Measurements from ENCODE around the gene MEMO1. TPM values are rescaled to one million over a fixed set of nuclear protein-coding genes. Genes with fewer than 3 reads are reported as not detected.
"Not testable (repeated sequence)": the region's sequence is repeated elsewhere in the genome, so short reads cannot be mapped to it uniquely, and the experiment has no call there.

The MEMO1 gene
- total RNA-seq, 2 donors from 2014 or later: 5.6 to 13.2 TPM

GRCh38 chr2:31958140-31958717 is 52.6 kb downstream of the MEMO1 start:
- intact Hi-C loops (cut with DNase I): no loop called here
- Histone ChIP-seq H3K9me3 (no peaks in the 10 kb centered on the region), H3K27ac (no peak overlapping the region), H3K27me3 (no peaks in the 10 kb centered on the region), H3K4me1 (peaks cover 5% of the 10 kb centered on the region), H3K36me3 (replicated peaks in 1 of 2; ENCODE audit: insufficient read depth in 1 of 2, low read depth in 2 of 2) (no peaks in the 10 kb centered on the region), H3K4me3 (no peak overlapping the region)
- TF ChIP-seq CTCF (IDR thresholded peaks at IDR 0.05) (no peak), POLR2A (IDR thresholded peaks at IDR 0.05) (no peak)
- DNase-seq (no peak), ATAC-seq (no peak)
- 87 to 96% methylated on average over 5 of the region's 5 CpGs for WGBS, 2 donors

- intact Hi-C loops (cut with DNase I): no loop called here
- no peaks in the 10 kb centered on the region for H3K27me3 ChIP-seq
- no peaks in the 10 kb centered on the region for H3K9me3 ChIP-seq
- no peak overlapping the region for H3K27ac ChIP-seq
- DNase-seq (no peak), ATAC-seq (no peak)
- 82 to 83% methylated on average over 1 of the region's 1 CpG for WGBS, 2 donors
- no peak overlapping the region for H3K4me3 ChIP-seq
- H3K4me1 ChIP-seq: peaks cover 5% of the 10 kb centered on the region
- no peaks in the 10 kb centered on the region for H3K36me3 ChIP-seq (replicated peaks in 1 of 2; ENCODE audit: insufficient read depth in 1 of 2, low read depth in 2 of 2)
- TF ChIP-seq POLR2A (IDR thresholded peaks at IDR 0.05): no peak
- TF ChIP-seq CTCF (IDR thresholded peaks at IDR 0.05): no peak
Observed at GRCh38 chr2:31957354-31958139, 53.3 kb downstream of the MEMO1 start.

- ATAC-seq; H3K36me3 ChIP-seq (replicated peaks in 1 of 2; ENCODE audit: insufficient read depth in 1 of 2, low read depth in 2 of 2); intact Hi-C loops (cut with DNase I); H3K27me3 ChIP-seq; H3K4me3 ChIP-seq; H3K9me3 ChIP-seq; DNase-seq; H3K27ac ChIP-seq; H3K4me1 ChIP-seq: not testable (repeated sequence)
- 83 to 96% methylated on average over 8 of the region's 8 CpGs for WGBS, 2 donors
Observed at GRCh38 chr2:31956934-31957333, 53.9 kb downstream of the MEMO1 start.

- Histone ChIP-seq H3K4me3 (no peak overlapping the region), H3K9me3 (no peaks in the 10 kb centered on the region), H3K4me1 (no peaks in the 10 kb centered on the region), H3K27ac (no peak overlapping the region), H3K27me3 (no peaks in the 10 kb centered on the region), H3K36me3 (replicated peaks in 1 of 2; ENCODE audit: insufficient read depth in 1 of 2, low read depth in 2 of 2) (no peaks in the 10 kb centered on the region)
- TF ChIP-seq POLR2A (IDR thresholded peaks at IDR 0.05): no peak
- no peak for ATAC-seq
- DNase-seq: no peak
- intact Hi-C loops (cut with DNase I): no loop called here
- 95 to 100% methylated on average over 1 of the region's 1 CpG for WGBS, 2 donors
Observed at GRCh38 chr2:31956312-31956711, 54.5 kb downstream of the MEMO1 start.

GRCh38 chr2:31953095-31953494 is 57.7 kb downstream of the MEMO1 start:
- H3K9me3 ChIP-seq; H3K27me3 ChIP-seq; H3K4me1 ChIP-seq; ATAC-seq; DNase-seq; H3K27ac ChIP-seq; H3K36me3 ChIP-seq (replicated peaks in 1 of 2; ENCODE audit: insufficient read depth in 1 of 2, low read depth in 2 of 2); H3K4me3 ChIP-seq; intact Hi-C loops (cut with DNase I): not testable (repeated sequence)
- WGBS, 2 donors: 95 to 98% methylated on average over 9 of the region's 9 CpGs

GRCh38 chr2:31950946-31951562 is 59.8 kb downstream of the MEMO1 start:
- H3K27me3 ChIP-seq: no peaks in the 10 kb centered on the region
- no peaks in the 10 kb centered on the region for H3K36me3 ChIP-seq (replicated peaks in 1 of 2; ENCODE audit: insufficient read depth in 1 of 2, low read depth in 2 of 2)
- H3K9me3 ChIP-seq: no peaks in the 10 kb centered on the region
- intact Hi-C loops (cut with DNase I): no loop called here
- WGBS, 2 donors: 94 to 96% methylated on average over 4 of the region's 4 CpGs
- no peak overlapping the region for H3K27ac ChIP-seq
- TF ChIP-seq CTCF (IDR thresholded peaks at IDR 0.05) (no peak), POLR2A (IDR thresholded peaks at IDR 0.05) (no peak)
- H3K4me1 ChIP-seq: no peaks in the 10 kb centered on the region
- no peak for DNase-seq
- no peak for ATAC-seq
- H3K4me3 ChIP-seq: no peak overlapping the region
